CD4-positive, alpha-beta T cell treated with Interleukin-10 for 1 hour (primary cell): ENCODE measurements around the gene TSPOAP1.
A peak's percentile ranks its signal among the peaks of the same experiment; 100 is the strongest.

Source experiments
- DNase-seq: peaks from one replicate; pipeline ENCODE4 v3.0.0-alpha.2; 2020

The TSPOAP1 gene

DNA sequence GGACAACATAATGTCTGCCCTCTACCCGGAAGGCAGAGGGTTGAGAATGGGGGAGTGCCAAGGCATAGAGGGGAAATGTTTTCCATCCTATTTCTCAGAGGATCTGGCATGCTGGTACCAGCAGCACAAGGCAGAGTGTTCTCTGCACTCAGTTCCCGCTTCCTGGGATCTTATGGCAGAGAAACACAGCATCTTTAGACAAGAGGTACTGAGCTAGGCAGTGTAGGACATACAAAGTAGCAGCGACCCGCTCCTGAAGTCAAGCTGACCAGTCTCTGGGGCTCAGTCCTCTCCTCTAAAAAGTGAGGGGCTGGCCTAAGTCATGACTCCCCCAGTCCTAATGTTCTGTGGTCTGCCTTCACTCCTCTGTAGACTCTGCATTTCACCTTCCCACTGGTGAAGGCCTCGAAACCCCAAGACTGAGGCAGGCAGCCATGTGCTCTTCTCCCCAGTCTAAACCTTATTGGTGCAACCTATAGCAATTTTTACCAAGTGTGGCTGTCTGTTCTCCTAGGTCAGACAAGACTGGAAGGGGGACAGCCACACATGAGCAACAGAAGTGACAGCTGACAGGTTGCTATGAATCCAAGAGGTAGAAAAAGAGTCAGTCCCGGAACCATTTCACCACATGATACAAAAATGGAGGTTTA is 11.3 kb upstream of the TSPOAP1 start:
- DNase-seq, result peak; percentile 38

DNA sequence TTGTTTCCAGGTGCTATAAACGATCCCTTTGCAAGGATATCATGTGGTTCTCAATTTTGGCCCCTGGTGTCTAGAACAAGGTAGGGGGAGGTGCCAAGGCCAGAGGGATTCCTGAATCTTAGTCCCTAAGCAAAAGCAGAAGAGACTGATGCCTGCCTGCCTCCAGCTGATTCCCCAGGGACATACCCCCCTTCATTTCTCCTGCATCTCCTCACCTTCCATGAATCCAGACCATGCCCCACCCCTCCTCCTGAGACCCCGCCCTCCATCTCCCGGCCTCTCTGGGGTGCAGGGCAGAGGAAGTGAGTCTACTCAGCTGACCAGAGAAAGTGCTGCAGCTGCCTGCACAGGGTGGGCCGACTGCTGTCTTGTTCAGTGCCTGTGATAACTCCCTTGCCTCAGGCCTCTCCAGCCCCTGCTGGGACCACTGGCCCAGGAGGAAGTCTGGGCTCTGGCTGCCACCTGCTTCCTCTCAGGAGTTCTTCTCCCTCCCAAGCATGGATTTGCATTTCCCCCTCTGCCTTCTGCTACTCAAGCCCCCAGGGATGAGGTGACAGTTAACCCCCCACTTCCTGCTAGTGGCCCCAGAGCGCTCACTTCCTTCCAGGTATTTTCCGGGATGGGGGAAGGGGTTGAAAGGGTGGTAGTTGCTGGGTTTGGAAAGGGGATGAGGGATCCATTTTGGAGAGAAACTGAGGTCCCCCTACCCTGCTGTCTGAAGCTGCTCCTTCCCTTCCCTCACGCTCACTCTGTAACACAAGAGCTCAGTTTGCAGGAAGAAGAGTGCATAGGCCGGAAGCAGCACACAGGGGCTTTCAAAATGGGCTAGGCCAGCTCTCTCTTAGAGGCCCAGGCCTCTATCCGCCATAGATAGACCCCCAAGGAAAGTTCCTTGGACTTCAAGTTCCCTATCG is 10.5 kb upstream of the TSPOAP1 start:
- DNase-seq, result peak; percentile 47

DNA sequence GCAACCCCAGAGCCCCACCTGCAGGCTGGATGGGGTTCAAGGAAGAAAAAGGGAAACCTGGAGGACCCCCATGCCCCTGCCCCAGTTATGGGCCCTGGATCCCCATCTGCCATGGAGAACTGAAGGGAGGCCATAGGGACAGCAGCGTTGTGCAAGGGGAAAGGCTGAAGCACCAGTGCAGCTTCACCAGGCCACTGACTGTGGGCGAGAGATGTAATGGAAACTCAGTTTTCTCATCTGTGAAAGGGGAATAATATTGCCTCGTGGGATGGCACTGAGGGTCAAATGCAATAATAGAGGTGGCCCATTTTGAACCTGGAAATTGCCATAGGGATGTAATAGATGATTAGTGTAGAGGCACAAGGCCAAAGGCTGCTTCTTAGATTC is 9.9 kb upstream of the TSPOAP1 start:
- DNase-seq, result no peak

DNA sequence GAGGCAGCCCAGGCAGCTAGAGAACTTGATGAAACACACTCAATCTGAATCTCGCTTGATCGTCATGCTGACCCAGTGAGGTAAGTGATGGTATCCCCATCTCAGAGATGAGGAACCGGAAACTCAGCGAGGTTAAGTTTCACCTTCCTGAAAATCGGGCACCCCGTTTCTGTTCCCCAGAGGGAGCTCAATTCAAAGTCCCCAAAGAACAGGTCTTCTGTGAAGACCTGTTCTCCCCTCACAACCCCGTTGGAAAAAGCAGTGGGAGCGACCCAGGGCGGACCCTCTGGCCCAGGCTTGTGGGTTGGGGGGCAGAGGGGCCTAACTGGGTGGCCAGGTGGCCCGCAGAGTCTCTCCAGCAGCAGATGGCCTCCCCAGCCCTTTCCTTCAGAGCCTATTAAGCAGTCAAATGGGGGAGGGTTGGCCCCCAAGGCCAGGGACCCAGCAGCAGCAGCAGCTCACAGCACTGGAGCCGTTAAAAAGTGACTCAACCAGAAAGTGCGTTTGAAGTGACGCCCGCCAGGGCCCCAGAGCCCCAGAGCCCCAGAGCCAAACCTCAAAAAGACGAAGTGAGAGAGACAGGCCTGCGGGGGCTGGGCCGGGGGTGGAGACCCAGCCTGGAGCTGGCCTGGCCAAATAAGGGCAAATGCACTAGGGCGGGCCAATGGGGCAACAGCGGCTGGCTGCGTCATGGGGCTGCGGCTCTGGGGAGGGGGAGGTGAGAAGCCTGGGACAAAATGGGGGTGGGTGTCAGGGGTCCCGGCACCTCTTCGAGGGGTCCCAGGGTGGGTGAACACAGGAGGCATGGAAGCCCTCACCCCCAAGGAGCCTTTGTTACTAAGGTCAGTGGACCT is 9.2 kb upstream of the TSPOAP1 start:
- peak; percentile 93 for DNase-seq

DNA sequence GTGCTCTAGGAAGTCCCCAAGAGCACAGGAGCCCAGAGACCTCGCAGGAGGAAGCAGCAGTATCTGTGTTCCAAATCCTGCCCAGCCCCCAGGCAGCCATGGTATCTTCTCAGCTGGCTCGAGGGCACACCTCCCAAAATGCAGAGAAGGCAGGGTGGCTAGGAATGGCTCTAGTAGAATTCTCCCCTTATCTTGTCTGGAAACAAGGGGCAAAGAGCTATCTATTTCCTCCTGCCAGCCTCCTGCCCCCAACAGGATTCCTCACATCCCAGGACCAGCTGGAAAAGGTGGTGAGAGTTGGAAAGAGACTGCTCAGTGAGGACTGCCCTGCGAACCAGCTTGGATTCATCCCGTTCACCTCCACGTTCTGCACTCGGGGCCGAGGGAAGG is 8.6 kb upstream of the TSPOAP1 start:
- peak; percentile 69 for DNase-seq

DNA sequence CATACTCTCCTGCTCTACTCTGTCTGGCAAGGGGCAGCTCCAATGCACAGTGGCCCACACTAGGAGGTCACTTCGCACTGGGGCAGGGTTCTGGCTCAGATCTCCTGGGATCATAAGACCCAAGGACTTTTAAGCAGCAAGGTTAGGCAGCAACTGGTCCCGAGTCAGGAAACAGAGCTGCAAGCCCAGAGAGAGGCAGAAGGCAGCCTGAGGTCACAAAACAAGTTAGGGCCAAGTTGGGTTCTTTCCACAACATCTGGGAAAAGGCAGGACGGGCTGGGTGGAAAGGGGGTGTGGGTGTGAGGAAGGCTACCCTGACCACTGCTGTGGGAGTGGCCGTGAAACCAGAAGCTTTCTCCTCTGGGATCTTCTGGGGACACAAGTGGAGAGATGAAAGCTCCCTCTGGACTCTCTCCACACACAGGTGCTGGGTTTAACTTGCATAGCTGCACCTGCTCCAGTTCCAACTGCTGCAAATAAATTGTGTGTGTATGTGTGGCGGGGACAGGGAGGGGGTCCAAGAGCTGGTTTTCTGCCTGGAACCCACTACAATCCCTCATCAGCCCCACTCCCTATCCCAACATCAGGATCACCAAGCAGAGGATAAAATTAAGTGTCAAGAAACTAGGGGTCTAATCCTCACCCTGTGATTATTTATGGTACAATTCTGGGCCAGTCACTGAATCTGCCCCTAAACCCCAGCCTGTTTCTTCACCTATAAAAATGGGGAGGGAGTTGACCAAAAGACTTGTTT is 8.0 kb upstream of the TSPOAP1 start:
- peak; percentile 22 for DNase-seq

DNA sequence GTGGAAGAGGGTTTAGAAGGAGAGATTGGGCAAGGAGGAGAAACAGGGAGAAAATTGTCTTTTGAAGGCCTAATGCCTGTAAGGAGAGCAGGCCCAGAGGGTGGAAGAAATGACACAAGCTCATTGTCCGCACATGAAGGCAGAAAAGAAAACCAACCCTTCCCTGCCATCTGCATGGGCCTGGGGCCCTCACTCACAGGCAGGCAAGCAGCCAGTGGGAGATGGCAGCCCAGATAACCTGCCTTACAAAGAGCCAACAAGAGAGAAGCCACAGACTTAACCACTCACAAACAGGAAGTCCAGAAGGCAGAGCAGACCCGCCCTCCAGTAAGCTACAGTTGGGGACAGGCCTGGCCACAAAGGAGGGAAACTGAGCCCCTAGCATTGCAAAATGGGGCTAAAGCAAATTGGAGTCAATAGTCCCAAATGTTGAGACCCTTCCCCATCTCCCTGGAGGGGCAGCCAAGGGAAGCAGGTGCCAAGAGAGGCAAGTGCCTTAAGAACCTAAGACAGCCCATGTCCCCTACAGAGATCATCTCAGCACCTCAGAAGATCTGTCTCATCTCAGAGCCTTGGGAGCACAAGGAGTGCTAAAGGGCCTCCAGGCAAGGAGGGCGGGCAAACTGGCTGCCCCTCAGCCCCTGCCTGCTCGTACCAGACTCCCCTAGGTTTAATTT is 7.3 kb upstream of the TSPOAP1 start:
- peak; percentile 84 for DNase-seq

DNA sequence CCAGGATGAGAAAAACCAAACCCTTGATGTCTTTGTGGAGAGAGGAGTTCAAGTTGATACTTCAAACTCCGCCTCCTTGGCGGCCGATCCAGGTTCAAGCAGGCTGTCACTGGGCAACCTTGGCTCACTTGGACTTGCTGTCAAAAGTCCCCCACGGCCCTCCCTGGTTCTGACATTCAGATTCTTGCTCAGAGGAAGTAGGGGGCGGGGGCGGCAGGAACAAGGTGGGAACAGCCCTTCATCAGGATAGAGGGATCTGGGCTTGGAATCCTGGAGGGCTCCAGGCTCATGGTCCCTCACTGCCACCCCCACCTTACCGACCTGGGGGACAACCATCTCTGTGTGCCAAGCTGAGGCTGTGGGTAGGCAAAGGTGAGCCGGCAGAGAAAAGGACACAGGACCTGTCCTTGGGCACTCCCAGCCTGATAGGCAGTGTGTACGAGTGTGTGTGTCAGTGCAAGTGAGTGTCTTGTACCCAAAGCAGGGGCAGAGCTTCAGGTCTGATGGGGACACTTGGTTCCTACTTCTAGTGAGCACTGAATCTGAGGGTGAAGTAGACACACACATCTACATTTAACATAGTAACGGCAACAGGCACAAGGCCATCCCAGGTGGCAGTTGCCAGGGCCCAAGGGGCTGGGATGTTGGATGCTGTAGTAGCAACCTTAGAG is 6.6 kb upstream of the TSPOAP1 start:
- peak; percentile 37 for DNase-seq

DNA sequence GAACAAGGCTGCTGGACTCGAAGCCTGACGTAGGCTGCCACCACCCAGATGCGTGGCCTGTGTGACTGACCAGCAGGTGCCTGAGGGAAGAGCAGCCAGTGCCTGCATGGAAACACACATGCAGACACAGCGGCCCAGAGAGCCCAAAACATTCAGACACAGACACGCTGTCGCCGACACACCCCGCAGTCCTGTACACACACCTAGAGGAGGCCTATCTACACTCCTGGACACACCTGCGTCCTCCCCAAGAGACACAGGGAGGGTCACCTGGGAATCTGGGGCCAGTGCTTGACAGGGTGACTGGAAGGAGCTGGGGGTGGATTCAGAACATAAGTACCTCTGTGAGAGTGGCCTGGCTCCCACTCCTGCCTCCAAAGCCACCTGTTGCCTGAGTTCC is 6.1 kb upstream of the TSPOAP1 start:
- DNase-seq, result no peak

DNA sequence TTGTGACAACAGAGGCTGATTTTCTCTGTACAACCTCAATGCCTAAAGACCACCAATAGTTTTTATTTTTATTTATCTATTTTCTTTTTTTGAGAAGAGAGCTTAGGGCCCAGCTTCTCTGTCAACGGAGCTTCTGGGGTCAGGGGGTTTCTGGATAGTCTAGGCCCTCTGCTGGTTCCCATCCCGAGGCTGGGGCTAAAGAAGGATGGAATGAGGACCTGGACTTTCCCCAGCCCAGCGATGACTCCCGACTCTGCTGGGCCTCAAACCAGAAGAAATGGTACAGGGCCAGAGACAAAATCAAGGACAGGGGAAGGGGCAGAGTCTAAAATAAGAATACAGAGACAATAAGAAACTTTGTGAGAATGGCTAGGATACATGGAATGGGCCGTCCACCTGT is 5.7 kb upstream of the TSPOAP1 start:
- no peak for DNase-seq

DNA sequence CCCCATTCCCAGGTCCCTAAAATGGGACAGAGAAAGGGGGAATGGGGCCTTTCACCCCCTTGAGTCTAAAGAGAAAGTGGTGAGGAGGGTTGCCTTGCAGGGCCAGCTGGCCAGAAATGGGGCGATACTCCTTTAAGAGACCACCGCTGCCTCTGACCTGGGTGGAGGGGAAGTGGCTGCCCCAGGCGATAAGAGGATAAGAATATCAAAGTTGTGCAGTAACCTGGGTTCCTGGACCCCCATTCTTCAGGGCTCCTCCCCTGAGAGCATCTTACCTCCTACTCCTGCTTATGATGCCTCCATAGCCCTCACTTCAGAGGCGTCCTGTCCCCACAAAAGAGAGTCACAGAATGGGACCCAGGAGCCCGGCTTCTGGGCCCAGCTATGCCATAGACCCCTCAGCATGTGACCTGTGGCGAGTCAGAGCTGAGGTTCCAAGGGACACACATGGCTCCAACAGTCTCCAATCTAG is 5.2 kb upstream of the TSPOAP1 start:
- peak; percentile 41 for DNase-seq

DNA sequence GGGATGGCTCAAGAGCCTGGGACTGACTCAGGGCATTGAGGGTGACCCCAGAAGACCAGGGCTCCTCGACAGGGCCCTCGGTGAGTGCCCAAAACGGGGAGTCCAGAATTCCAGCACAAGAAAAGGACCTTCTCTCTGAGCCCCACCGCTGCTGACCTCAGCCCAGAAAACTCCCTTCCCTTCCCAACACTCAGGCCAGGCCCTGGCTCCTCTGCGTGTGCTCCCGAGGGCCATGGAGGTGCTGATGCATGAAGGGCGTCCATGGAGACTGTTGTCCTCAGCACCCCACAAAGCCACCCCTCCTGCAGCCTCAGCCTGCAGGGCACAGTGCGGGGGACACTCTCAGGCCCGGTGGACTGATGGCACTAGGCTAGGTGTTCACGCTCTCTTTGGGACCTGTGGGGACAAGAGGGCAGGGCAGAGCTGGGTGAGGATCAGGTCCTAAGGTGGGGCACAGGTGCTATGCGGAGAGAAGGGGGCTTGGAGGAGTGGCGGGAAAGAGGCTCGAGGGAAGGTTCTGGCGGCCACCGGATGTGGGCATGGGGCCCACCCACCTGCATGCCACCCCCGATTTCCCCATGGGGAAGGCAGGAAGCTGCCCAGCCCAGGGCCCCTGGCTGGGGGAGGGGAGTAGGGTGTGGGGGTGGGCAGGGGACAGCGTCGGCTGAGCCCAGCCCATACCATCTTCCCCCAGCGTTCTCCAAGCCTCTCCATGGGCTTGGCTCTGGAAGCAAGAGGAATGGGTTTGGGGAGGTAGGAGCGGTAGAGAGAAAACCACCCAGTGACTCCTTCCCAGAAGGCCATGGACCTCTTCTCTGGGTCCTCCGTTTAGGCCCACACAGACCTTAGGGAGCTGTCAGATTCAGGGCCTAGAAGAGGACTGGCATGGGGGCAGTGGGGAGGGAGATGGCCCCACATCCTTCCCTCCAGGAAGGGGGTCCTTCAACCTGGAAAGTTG is 4.5 kb upstream of the TSPOAP1 start:
- peak; percentile 53 for DNase-seq

DNA sequence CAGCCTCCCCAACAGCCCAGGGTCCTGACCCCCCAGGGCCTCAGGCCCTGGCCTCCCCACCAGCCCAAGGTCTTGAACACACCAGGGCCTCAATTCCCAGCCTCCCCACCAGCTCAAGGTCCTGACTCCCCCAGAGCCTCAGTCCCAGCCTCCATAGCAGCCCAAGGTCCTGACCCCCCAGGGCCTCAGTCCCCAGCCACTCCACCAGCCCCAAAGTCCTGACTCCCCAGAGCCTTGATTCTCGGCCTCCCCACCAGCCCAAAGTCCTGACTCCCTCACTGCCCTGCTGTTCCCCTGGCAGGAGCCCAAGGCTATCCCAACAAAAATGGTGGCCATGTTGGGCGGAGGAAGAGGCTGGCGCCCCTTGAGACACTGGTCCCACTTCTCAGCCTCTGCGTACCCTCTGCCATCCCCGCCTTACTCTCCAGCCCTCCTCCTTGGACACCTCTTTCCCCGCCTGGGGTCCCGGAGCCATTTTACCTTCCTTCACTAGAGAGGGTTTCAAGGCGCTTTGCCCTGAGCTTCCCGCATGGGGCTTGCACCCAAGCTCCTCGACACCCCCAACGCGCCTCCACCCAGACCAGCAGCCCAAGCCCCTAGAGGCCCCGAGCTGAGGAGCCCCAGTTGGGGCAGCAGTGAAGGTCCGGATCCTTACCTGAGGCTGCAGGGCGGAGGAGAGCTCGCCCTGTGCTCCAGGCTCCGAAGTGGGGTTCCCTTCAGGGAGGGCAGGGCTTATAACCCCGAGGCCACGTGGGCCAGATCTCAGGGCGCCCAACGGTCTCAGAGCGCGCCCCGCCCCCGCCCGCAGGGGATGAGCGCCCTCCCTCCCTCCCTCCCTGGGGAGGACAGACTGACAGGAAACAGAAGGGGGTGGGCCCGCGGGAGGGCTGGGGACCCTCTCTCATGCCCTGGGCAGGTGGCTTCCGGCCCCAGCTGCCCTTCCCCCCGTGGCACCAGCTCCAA is 3.5 kb upstream of the TSPOAP1 start:
- peak; percentile 91 for DNase-seq

DNA sequence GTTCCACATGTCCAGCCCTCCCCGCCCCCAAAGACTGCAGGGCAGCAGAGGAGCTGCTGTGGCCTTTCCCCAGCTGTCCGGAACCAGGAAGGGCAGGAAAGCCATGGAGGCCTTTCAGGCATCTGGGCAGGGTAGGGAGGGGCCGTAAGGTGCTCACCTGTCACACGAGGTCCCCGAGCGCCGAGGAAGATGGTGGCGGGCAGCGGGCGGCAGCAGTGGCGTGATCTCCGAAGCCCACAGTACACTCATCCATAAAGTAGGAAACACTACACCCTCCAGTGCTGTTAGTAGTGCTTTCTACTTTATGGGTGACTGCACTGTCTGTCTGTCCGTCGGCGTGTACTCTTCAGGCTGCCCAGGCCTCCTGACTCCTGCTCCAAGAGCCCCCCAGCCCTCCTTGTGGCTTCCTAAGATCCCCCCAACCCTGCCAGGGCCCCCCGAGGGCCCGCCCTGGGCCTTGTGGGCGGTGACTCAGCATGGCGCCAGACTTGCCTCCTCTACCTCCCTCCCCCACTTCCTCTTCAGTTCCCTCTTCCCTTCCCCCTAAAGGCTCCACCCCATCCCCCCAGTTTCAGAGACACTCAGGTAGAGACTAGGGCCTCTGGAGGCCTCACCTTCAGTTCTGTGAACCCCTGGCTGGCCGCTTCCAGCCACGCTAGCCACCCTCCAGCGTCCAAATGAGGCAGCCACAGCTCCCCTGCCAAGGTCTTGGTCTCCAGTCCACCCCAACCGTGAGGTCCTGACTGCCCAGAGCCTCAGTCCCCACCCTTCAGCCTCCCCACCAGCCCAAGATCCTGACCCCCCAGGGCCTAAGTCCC is 2.6 kb upstream of the TSPOAP1 start:
- peak; percentile 78 for DNase-seq

DNA sequence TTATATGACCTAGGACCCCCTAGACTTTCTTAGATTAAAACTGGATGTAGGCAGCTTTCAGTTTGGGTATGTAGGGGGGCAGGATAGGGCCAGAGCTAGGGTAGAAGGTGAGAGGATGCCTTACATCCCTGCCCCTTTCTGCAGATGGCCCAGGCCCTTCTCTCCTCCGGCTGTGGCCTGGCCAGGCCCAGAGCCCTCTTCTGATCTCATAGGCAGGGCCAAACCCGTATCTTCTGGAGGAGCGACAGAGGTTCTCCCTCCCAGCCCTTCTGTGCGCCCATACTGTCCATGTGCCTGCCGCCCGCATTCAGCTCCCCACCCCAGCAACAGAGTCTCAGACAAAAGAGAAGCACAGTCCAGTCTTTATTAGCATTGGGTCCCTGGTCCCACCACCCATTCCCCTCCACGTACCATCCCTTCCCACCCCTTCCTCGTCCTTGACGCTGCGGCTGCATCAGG is 2.0 kb upstream of the TSPOAP1 start:
- no peak for DNase-seq

DNA sequence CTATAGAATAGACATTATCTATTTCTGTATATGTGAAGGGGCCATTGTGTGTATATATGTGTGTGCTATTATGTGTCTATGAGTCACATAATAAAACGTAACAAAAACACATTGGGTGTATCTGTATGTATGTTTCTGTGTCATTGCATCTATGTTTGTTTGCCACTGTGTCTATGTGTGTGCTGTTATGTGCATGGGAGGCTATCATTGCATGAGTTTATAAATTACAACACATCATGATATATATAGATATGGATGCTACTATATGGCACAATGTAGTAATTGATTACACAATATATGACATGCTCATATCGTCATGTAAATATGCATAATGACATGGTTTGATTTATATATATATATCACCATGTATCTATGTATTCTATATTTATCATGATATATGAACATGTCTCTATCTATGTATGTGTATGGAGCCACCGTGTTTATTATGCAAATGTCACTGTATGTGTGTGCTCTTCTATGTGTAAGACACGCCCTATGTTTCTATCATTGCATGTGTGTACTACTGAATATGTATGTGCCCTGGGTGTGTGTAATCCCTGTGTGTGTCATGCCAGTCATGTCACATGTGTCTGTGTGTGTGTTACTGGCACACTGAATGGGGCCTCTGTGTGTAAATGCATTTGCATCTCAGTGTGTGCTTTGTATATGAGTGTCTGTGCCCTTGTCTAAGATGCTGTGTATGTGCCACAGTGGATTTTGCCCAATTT is 1.4 kb upstream of the TSPOAP1 start:
- DNase-seq, result peak; percentile 70
